ENCODE data around the gene DOCK4.
"Not testable (repeated sequence)": the region's sequence is repeated elsewhere in the genome, so short reads cannot be mapped to it uniquely, and the experiment has no call there.

Gene DOCK4

GRCh38 chr7:111931958-111932357 is 274.2 kb downstream of the DOCK4 start:
- no peak for DNase-seq

- no peak for DNase-seq
Observed at GRCh38 chr7:111931016-111931517, 275.1 kb downstream of the DOCK4 start.

GRCh38 chr7:111929264-111929663 is 276.9 kb downstream of the DOCK4 start:
- no peak for DNase-seq

- DNase-seq = no peak
Observed at GRCh38 chr7:111927353-111928019, 278.7 kb downstream of the DOCK4 start.

- no peak for DNase-seq
Observed at GRCh38 chr7:111920329-111920728, 285.9 kb downstream of the DOCK4 start.

- no peak for DNase-seq
Observed at GRCh38 chr7:111919631-111920179, 286.5 kb downstream of the DOCK4 start.

GRCh38 chr7:111919164-111919563 is 287.0 kb downstream of the DOCK4 start:
- no peak for DNase-seq

- no peak for DNase-seq
Observed at GRCh38 chr7:111918461-111918860, 287.7 kb downstream of the DOCK4 start.

GRCh38 chr7:111917404-111917803 is 288.8 kb downstream of the DOCK4 start:
- not testable (repeated sequence) for DNase-seq

- DNase-seq = no peak
Observed at GRCh38 chr7:111914291-111914690, 291.9 kb downstream of the DOCK4 start.

- DNase-seq = no peak
Observed at GRCh38 chr7:111911166-111911961, 294.8 kb downstream of the DOCK4 start.

GRCh38 chr7:111910656-111911055 is 295.5 kb downstream of the DOCK4 start:
- no peak for DNase-seq

GRCh38 chr7:111908673-111909072 is 297.5 kb downstream of the DOCK4 start:
- not testable (repeated sequence) for DNase-seq

- no peak for DNase-seq
Observed at GRCh38 chr7:111903797-111904196, 302.4 kb downstream of the DOCK4 start.

- DNase-seq = no peak
Observed at GRCh38 chr7:111903016-111903415, 303.2 kb downstream of the DOCK4 start.

GRCh38 chr7:111900283-111900682 is 305.9 kb downstream of the DOCK4 start:
- DNase-seq = no peak

GRCh38 chr7:111895049-111895448 is 311.1 kb downstream of the DOCK4 start:
- DNase-seq = no peak

- no peak for DNase-seq
Observed at GRCh38 chr7:111894518-111894917, 311.7 kb downstream of the DOCK4 start.

GRCh38 chr7:111893190-111893589 is 313.0 kb downstream of the DOCK4 start:
- no peak for DNase-seq

- DNase-seq = no peak
Observed at GRCh38 chr7:111892588-111892987, 313.6 kb downstream of the DOCK4 start.

- no peak for DNase-seq
Observed at GRCh38 chr7:111887734-111888133, 318.5 kb downstream of the DOCK4 start.

GRCh38 chr7:111886233-111886632 is 320.0 kb downstream of the DOCK4 start:
- DNase-seq = no peak

- no peak for DNase-seq
Observed at GRCh38 chr7:111883241-111883640, 323.0 kb downstream of the DOCK4 start.

GRCh38 chr7:111878785-111879184 is 327.4 kb downstream of the DOCK4 start:
- DNase-seq = no peak

All from activated CD4-positive, alpha-beta T cell treated with anti-CD3 and anti-CD28 coated beads, Interleukin-2, amount 50 U/mL, for 1 hour (primary cell).